ENCODE data around the gene FABP1.

FABP1 gene

DNA sequence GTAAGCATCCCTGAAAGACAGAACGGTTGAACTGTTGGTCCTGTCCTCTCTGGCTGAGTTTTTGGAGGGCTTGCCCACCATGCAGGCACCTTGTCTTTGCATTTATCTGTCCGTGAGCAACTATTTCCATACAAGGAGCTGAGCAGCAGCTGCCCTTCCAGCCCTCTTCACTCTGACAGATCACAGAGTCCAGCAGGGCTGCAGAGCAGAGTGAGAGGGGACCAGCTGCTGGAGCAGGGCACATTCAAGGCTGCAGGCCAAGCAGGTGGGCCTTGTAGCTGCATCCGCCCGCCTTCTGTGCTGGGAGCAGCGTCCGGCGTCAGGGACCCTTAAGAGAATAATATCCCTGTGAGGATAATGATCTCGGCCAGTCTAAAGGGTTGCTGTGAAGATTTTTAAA lies 50.8 kb downstream of the FABP1 start:
- no peak for DNase-seq

DNA sequence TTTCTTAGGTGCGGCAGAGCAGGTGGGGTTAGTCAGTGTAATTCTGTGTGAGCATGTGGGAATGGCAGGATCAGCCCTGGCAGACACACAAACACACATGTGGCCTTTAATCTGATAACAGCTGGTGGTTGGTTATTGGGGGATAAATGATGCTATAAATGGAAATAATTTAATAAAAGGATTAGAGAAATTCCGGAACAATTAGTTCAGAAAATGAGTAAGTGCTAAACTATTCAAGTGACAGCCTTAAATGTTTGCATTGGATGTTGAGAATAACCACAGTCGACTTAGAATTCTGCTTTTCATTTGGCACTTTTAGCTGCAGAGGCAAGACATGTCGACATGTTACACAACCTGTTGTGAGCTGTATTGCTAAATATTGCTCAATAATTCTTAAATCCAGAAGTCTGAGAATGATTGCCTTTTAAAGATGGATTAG lies 53.0 kb downstream of the FABP1 start:
- DNase-seq, result no peak

DNA sequence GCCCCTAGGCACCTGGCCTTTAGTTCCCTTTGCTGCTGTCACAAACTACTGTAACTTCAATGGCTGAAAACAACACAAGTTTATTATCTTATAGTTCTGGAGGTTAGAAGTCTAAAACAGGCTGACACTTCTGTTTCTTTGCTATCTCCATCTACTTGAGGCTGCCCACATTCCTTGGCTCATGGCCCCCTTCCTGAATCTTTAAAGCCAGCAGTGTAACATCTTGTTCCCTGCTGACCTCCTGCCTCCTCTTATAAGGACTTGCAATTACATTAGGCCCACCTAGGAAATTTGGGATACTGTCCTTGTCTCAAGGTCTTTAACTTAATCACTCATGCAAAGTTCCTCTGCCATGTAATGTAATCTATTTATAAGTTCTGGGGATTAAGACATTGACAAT lies 53.7 kb downstream of the FABP1 start:
- no peak for DNase-seq
